Body of pancreas (tissue), 4 donors: ENCODE data around the gene ZNF488. TPM values are rescaled to one million over a fixed set of nuclear protein-coding genes. Genes with fewer than 3 reads are reported as not detected.
"Not testable (repeated sequence)": the region's sequence is repeated elsewhere in the genome, so short reads cannot be mapped to it uniquely, and the experiment has no call there.

Source experiments
- ATAC-seq: fragments of 150-250 bp; one replicate; pipeline ENCODE4 v1.9.1; 2016
- DNase-seq, 4 donors: peaks; one replicate each; pipeline ENCODE4 v3.0.0-alpha.2; 2019
- H3K27ac ChIP-seq, 4 donors: fragments of 200-600 bp; sonication (generic); 1 replicate in 3 of 4; 2 replicates in 1 of 4; pipeline versions ENCODE4 v1.5.1 to v1.6.1; 2016 to 2019; ENCODE audit warnings: mild to moderate bottlenecking in 1 of 4, mixed read lengths in 1 of 4, moderate library complexity in 1 of 4
- H3K27me3 ChIP-seq, 2 donors: fragments of 200-600 bp; sonication (generic); one replicate each; pipeline ENCODE4 v1.6.0; 2016; ENCODE audit warnings: mild to moderate bottlenecking in 1 of 2
- H3K36me3 ChIP-seq, 2 donors: fragments of 200-600 bp; sonication (generic); replicated peaks in 1 of 2; 2 replicates each; pipeline ENCODE4 v1.5.1; 2016; ENCODE audit warnings: low read depth in 2 of 2; ENCODE audit not compliant: insufficient read depth in 1 of 2
- H3K4me1 ChIP-seq: fragments of 200-600 bp; sonication (generic); one replicate; pipeline ENCODE4 v1.6.0; 2016
- H3K4me3 ChIP-seq, 2 donors: fragments of 200-600 bp; sonication (generic); 1 replicate in 1 of 2; 2 replicates in 1 of 2; pipeline ENCODE4 v1.5.1; 2016 to 2019
- H3K9me3 ChIP-seq, 3 donors: fragments of 200-600 bp; sonication (generic); 1 replicate in 2 of 3; 2 replicates in 1 of 3; pipeline ENCODE4 v1.5.1; 2016
- CTCF ChIP-seq, 7 experiments: fragments of 450-650 bp in 4 of 7; fragments of 200-600 bp in 3 of 7; sonication (generic) in 3 of 7; IDR thresholded peaks; one replicate each; pipeline ENCODE4 v1.5.1; 2016 to 2019; ENCODE audit warnings: antibody characterized with exemption in 7 of 7
- POLR2A ChIP-seq, 3 donors: fragments of 450-650 bp; IDR thresholded peaks; one replicate each; pipeline ENCODE4 v1.6.1; 2016; ENCODE audit warnings: antibody characterized with exemption in 3 of 3, mild to moderate bottlenecking in 2 of 3
- WGBS, 2 donors: methylation state at CpG; one replicate each; pipeline ENCODE4 v1.1.5; 2017; 5-methylcytosine and 5-hydroxymethylcytosine counted together
- intact Hi-C: fragments of 100-400 bp; cut with DNase I; formaldehyde crosslinking; loops from one replicate; pipeline ENCODE4 v1.15.1; 2023
- total RNA-seq, 2 donors: library from RNA; depleted of rRNA; stranded (reverse); fragments of >200 nt; gene quantifications; one replicate each; pipeline ENCODE4 v1.1.0, GENCODE V29; 2016

ZNF488 gene
- total RNA-seq, 2 donors from 2014 or later, result 0.26 TPM; not detected in 1

GRCh38 chr10:47388879-47389278, 4.8 kb upstream of the ZNF488 start:
- ATAC-seq (no peak), DNase-seq (no peak)
- H3K36me3 ChIP-seq, result no peaks in the 10 kb centered on the region
- H3K27me3 ChIP-seq, result no peaks in the 10 kb centered on the region
- peaks cover 7% of the 10 kb centered on the region for H3K4me1 ChIP-seq
- no peak overlapping the region for H3K27ac ChIP-seq
- 91 to 92% methylated on average over 4 of the region's 4 CpGs for WGBS, 2 donors
- TF ChIP-seq CTCF (IDR thresholded peaks at IDR 0.05), result no peak
- no peak for TF ChIP-seq POLR2A (IDR thresholded peaks at IDR 0.05)
- no peak overlapping the region for H3K4me3 ChIP-seq
- intact Hi-C loops, result no loop called here
- H3K9me3 ChIP-seq, result no peaks in the 10 kb centered on the region

DNA sequence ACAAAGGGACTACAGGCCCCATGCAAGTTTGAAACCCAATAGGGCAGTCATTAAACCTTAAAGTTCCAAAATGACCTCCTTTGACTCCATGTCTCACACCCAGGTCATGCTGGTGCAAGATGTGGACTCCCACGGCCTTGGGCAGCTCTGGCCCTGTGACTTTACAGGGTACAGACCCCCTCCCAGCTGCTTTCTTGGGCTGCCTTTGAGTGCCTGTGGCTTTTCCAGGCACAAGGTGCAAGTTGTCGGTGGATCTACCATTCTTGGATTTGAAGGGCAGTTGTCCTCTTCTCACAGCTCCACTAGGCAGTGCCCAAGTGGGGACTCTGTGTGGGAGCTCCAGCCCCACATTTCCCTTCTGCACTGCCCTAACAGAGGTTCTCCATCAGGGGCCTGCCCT, 2.0 kb upstream of the ZNF488 start:
- ATAC-seq, H3K27ac ChIP-seq, H3K36me3 ChIP-seq, H3K27me3 ChIP-seq, H3K4me3 ChIP-seq, DNase-seq, H3K9me3 ChIP-seq, intact Hi-C loops: not testable (repeated sequence)
- H3K4me1 ChIP-seq, result peaks cover 16% of the 10 kb centered on the region
- WGBS, 2 donors, result 61 to 67% methylated on average over 2 of the region's 2 CpGs

DNA sequence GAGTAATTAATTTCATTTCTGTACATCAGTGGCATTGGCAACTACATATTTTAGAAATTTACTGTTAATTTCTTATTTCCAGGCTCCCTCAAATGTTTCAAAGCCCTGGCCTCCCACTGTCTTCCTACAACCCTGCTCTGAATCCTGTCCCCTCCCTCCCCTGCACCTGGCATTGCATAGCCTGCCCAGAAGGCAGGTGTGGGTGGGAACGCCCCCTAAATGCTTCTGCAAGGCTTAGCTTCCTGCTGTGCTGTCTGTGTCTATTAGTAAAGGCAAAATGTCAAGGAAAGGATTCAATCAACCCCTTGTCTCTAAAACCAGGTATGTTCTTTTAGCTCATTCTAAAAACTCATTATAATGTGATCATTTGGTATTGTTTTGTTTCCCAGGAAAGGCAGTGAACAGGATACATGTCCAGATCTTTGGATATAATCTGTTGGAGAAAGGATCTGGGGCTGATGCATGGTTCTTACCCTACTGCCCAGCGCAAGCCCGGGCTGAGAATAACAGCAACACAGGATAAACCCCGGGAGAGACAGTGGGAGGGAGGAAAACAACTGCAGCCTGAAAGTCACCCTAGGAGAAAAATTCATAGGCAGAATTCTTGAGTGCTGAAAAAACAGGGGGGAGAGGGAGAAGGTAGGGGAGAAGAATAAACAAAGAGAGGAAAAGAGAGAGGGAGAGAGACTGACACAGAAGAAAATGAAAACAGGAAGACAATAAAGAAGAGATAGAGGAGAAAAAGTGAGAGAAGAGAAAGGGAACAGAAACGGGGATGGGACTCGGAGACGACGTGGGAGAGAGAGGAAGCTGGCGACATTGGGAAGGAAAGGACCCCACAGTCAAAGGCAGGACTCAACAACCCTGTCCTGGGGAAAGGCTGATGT, 589 bp downstream of the ZNF488 start:
- Histone ChIP-seq H3K27me3 (no peaks in the 10 kb centered on the region), H3K9me3 (no peaks in the 10 kb centered on the region), H3K36me3 (no peaks in the 10 kb centered on the region), H3K4me1 (peaks cover 25% of the 10 kb centered on the region), H3K27ac (no peak overlapping the region), H3K4me3 (no peak overlapping the region)
- 23 to 26% methylated on average over 9 of the region's 9 CpGs for WGBS, 2 donors
- TF ChIP-seq POLR2A (IDR thresholded peaks at IDR 0.05) (no peak), CTCF (IDR thresholded peaks at IDR 0.05) (no peak)
- no peak for DNase-seq
- no peak for ATAC-seq
- intact Hi-C loops, result loop anchor here (5.0 kb wide), 1 partner anchor 1101 kb away; no protein-coding TSS in a partner anchor

GRCh38 chr10:47381427-47382379, 2.4 kb downstream of the ZNF488 start:
- intact Hi-C loops, result loop anchor here (5.0 kb wide), 1 partner anchor 1099 kb away; no protein-coding TSS in a partner anchor
- Histone ChIP-seq H3K9me3 (no peaks in the 10 kb centered on the region), H3K4me3 (no peak overlapping the region), H3K27ac (peak overlapping the region in 3 of 4 donors; percentile 25 to 36 (median 33)), H3K36me3 (no peaks in the 10 kb centered on the region), H3K27me3 (no peaks in the 10 kb centered on the region), H3K4me1 (peaks cover 37% of the 10 kb centered on the region)
- ATAC-seq (no peak), DNase-seq (no peak)
- TF ChIP-seq CTCF (IDR thresholded peaks at IDR 0.05) (no peak), POLR2A (IDR thresholded peaks at IDR 0.05) (no peak)
- 78% methylated on average over 9 of the region's 9 CpGs for WGBS, 2 donors

DNA sequence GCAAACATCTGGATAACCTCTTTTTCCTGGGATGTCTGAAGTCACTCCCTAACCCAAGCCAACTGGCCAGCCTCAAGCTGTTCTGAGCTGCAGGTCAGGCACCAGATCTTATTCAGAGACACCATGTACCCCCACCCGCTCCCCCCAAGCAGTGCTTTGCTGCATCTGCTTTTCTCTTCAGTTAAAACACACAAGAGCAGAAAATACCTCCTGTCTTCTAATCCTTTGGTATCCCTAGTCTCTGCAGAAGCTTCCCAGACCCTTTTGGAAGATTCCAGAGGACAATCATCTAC, 3.0 kb downstream of the ZNF488 start:
- no peak for ATAC-seq
- H3K4me1 ChIP-seq, result peaks cover 37% of the 10 kb centered on the region
- H3K27me3 ChIP-seq, result no peaks in the 10 kb centered on the region
- 58 to 79% methylated on average over 1 of the region's 1 CpG for WGBS, 2 donors
- peak overlapping the region in 3 of 4 donors; percentile 25 to 36 (median 33) for H3K27ac ChIP-seq
- no peak for DNase-seq
- TF ChIP-seq CTCF (IDR thresholded peaks at IDR 0.05) (no peak), POLR2A (IDR thresholded peaks at IDR 0.05) (no peak)
- H3K4me3 ChIP-seq, result no peak overlapping the region
- intact Hi-C loops, result loop anchor here (5.0 kb wide), 1 partner anchor 1099 kb away; no protein-coding TSS in a partner anchor
- no peaks in the 10 kb centered on the region for H3K36me3 ChIP-seq
- no peaks in the 10 kb centered on the region for H3K9me3 ChIP-seq
